Stimulated activated CD4-positive, alpha-beta T cell treated with anti-CD3 and anti-CD28 coated beads, TNF-alpha, amount 100 ng/mL, for 48 hours (primary cell): ENCODE results near the gene GCSAM.
A peak's percentile ranks its signal among the peaks of the same experiment; 100 is the strongest.

Experiments
- DNase-seq, 3 donors: peaks; one replicate each; pipeline ENCODE4 v3.0.0-alpha.2; 2020; ENCODE audit warnings: low read depth in 3 of 3

GCSAM gene

GRCh38 chr3:112129925-112130637, 3.0 kb downstream of the GCSAM start:
- no peak for DNase-seq

DNA sequence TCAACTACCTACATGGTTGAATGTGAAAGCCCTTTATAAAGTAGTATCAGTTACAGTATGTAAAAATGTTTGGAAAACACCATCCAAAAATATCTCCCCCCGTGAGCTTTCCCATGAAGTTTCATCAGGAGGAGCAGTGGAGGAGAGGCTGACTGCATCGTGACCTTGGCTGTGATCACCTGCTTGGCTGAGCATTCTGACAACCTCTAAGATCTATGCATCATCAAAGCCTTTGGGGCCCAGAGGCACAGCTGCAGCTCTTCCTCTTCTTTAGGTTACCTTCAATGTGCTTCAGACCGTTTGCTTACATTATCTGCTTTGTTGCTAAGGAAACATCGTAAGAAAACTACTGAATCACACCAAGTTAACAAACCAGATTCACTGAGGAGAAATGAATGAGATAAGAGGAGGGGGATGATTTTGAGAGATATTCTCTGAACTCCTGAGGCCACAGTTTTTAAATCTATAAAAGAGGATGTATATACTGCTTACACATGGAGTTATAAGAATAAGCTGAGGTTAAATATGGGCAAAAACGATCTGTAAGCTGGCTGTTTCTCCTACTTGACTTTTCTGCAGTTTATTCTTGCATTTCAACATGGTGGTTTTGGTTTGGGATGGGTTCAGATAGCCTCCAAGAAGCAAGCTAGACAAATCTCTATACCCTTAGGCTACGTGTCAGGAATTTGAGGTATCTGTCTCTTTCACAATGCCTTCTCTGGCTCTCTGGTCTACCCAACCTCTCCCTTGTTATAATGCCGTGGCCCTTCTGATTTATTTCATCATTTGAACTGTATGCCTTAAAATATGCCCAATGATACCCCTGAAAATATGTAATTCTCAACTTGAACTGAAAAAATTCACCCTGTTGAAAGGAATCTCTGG, 4.0 kb downstream of the GCSAM start:
- peak; percentile 12 to 28 (median 20) for DNase-seq

- DNase-seq = no peak
Observed at GRCh38 chr3:112127522-112128494, 5.2 kb downstream of the GCSAM start.

DNA sequence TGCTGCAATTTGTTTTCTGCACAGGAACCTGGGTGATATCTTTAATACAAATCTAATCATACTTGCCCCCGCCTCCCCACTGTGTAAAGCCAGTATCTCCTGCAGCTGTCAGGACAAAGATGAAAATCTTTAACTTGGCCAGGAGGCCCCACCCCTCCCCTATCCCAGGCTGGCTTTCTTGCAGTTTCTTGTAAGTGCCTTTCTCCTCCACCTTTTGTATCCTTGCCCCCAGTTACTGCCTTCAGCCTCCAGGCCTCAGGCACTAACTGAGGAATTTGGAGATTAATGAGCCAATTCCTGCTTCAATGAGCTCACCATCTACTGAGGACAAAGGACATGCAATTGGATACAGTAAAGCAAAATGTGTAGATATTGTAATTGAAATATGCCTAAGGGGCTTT, 6.5 kb downstream of the GCSAM start:
- no peak for DNase-seq

GRCh38 chr3:112124907-112125607, 8.0 kb downstream of the GCSAM start:
- no peak for DNase-seq

GRCh38 chr3:112123548-112123947, 9.5 kb downstream of the GCSAM start:
- DNase-seq = no peak

GRCh38 chr3:112122870-112123269, 10.2 kb downstream of the GCSAM start:
- DNase-seq = no peak

DNA sequence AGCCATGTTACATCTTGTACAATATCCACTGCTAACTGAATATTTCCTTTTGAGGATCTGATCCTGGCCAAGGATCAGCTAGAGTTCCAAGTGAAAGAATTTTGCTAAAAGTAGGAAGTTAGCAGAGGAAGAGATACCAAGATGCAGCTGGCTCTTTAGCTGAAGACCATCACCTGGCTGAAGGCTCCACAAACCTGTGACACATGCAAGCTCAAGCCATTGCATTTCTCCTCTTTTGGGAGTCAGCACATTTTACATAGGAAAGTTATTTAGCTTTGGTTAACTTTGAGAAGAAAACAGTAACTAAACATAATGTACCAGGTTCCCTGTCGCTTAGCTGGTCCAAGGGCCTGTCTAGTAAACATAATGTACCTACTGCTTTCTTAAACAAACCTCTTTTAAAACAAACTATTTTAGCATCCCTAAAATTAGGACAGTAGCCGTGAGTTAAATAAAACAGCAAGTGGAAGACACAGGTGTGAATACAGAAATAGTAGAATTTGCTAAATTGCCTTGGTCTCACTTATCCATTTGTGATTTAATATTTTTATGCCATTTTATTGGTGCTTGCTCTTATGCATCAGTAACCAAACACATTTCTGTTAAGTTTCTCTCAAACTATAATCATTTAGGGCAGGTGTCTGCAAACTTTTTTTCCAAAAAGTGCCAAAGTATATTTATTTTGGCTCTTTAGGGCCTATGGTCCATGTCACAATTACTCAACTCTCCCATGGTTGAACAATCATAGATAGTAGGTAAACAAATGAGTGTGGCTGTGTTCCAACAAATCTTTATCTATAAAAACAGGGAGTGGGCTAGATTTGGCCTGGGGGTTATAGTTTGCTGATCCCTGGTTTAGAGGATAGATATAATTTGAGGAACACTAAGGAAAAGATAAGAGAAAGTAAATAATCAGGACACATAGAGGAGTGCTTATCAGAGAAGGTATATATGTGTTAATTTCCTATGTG, 11.2 kb downstream of the GCSAM start:
- no peak for DNase-seq

GRCh38 chr3:112119962-112120836, 12.8 kb downstream of the GCSAM start:
- DNase-seq = no peak

- DNase-seq = no peak
Observed at GRCh38 chr3:112117841-112118571, 15.0 kb downstream of the GCSAM start.

GRCh38 chr3:112117415-112117814, 15.6 kb downstream of the GCSAM start:
- DNase-seq = no peak

DNA sequence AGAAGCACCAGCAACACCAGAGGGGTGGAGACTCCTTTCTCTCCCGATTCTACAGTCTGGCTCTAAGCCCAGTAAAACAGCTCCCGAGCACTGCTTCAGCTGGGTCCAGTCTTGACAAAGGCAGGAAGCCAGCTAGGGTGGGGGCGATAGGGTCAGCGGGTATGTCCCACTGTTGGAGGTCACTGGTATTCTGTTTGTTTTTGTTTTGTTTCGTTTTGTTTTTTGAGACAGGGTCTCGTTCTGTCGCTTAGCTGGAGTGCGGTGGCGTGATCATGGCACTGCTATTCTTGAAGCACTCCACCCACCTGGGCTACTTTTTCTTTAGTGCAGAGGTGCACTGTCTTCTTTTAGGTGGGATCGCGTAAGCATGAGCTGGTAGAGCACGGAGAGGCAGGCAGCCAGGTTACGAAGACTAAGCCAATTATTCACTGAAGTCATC, 16.3 kb downstream of the GCSAM start:
- DNase-seq = no peak

- DNase-seq = no peak
Observed at GRCh38 chr3:112115806-112116383, 17.2 kb downstream of the GCSAM start.

- DNase-seq = no peak
Observed at GRCh38 chr3:112115161-112115739, 17.8 kb downstream of the GCSAM start.

DNA sequence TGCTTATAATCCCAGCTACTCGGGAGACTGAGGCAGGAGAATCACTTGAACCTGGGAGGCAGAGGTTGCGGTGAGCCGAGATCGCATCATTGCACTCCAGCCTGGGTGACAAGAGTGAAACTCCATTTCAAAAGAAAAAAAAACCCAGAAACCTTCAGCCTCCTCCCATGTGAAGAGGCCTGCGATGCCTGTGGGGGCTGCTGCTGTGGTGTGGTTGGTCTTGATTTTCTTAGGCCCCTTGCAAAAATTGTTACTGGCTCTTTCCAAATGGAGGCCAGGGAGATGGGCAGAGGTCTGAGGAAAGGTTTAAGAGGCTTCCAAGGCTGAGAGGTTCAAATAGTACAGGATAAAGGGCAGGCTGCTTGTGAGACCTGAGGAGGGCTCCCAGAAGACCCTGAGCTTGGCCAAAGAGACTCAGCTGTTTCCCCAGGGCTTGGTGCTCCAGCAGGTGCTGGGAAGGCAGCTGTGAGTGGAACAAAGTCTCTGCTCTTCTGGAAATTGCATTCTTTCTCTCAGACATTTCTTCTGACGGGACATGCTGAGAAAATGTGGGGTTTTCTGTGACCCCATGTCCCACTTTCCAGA, 18.4 kb downstream of the GCSAM start:
- no peak for DNase-seq

DNA sequence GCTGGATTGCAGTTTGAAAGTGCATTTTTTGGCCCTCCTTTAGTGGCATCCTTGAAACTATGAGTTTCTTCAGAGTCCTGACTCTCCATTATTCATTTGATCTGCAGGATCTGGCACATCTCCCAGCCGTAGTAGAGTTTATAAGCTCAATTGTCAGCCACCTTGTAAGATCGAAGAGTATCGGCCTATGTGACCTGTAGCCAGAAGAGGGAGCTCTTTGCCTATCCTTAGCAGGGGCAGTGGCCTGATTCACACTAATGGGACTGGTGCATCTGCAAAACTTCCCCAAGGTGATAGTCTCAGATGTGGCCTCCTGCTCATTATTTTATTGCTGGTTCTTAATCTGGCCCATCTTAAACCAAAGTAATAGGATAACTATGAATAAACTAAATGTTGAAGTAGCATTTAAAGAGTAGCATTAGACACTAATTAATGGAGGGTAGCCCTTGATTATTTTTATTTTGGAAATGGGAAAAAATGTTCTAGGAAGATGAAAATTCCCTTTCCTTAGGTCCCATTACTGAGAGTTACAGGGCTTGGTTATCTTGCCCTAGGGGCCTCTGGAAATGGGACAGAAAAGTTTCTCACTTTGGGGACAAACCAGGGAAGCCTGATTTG, 21.2 kb downstream of the GCSAM start:
- peak; percentile 30 to 43 (median 40) for DNase-seq

- no peak for DNase-seq
Observed at GRCh38 chr3:112109322-112109721, 23.7 kb downstream of the GCSAM start.
